Neural progenitor cell (in vitro differentiated cells): ENCODE data around the gene FGF9. TPM values are rescaled to one million over a fixed set of nuclear protein-coding genes. Genes with fewer than 3 reads are reported as not detected.

Source experiments
- DNase-seq: peaks from one replicate; pipeline ENCODE4 v3.0.0-alpha.2; 2016; ENCODE audit warnings: low spot score
- H2AFZ ChIP-seq: fragments of 200-600 bp; sonication (generic); replicated peaks from 2 replicates; pipeline ENCODE4 v1.6.1; 2016; ENCODE audit warnings: antibody characterized with exemption
- H3F3A ChIP-seq: fragments of 200-600 bp; sonication (generic); 2 replicates; pipeline ENCODE4 v1.6.1; 2016; ENCODE audit warnings: antibody characterized with exemption, low read depth
- H3K27ac ChIP-seq: fragments of 200-600 bp; sonication (generic); 2 replicates; pipeline ENCODE4 v1.5.1; 2016; ENCODE audit warnings: mild to moderate bottlenecking
- H3K27me3 ChIP-seq: fragments of 200-600 bp; sonication (generic); 2 replicates; pipeline ENCODE4 v1.6.1; 2016; ENCODE audit warnings: mild to moderate bottlenecking, moderate library complexity
- H3K36me3 ChIP-seq: fragments of 200-600 bp; sonication (generic); 2 replicates; pipeline ENCODE4 v1.5.1; 2016
- H3K4me1 ChIP-seq: fragments of 200-600 bp; sonication (generic); 2 replicates; pipeline ENCODE4 v1.6.1; 2016; ENCODE audit warnings: mixed run types
- H3K4me2 ChIP-seq: fragments of 200-600 bp; sonication (generic); 2 replicates; pipeline ENCODE4 v1.6.1; 2016
- H3K4me3 ChIP-seq: fragments of 200-600 bp; sonication (generic); 2 replicates; pipeline ENCODE4 v1.5.1; 2016
- H3K79me2 ChIP-seq: fragments of 200-600 bp; sonication (generic); 2 replicates; pipeline ENCODE4 v1.6.1; 2016; ENCODE audit warnings: low read depth
- H3K9ac ChIP-seq: fragments of 200-600 bp; sonication (generic); 2 replicates; pipeline ENCODE4 v1.6.1; 2016
- H3K9me3 ChIP-seq: fragments of 200-600 bp; sonication (generic); 2 replicates; pipeline ENCODE4 v1.5.1; 2016; ENCODE audit warnings: low read depth
- H4K20me1 ChIP-seq: fragments of 200-600 bp; sonication (generic); 2 replicates; pipeline ENCODE4 v1.6.1; 2016; ENCODE audit warnings: low read depth
- H3K27ac Mint-ChIP-seq: 3 replicates; pipeline ENCODE4 v1.8.0; 2021; ENCODE audit warnings: mixed read lengths
- H3K27me3 Mint-ChIP-seq: 2 replicates; pipeline ENCODE4 v1.8.0; 2022; ENCODE audit warnings: low read depth, mild to moderate bottlenecking, inconsistent platforms, moderate library complexity, mixed read lengths; ENCODE audit not compliant: insufficient read depth
- H3K36me3 Mint-ChIP-seq: 3 replicates; pipeline ENCODE4 v1.8.0; 2021; ENCODE audit warnings: mixed read lengths
- H3K4me1 Mint-ChIP-seq: 3 replicates; pipeline ENCODE4 v1.8.0; 2021; ENCODE audit warnings: mixed read lengths
- H3K4me3 Mint-ChIP-seq: 3 replicates; pipeline ENCODE4 v1.8.0; 2021; ENCODE audit warnings: mild to moderate bottlenecking, moderate library complexity, mixed read lengths
- H3K9me3 Mint-ChIP-seq: 3 replicates; pipeline ENCODE4 v1.8.0; 2020; ENCODE audit warnings: mixed read lengths
- EZH2 ChIP-seq: fragments of 200-600 bp; sonication (generic); IDR thresholded peaks from 2 replicates; pipeline ENCODE4 v1.6.1; 2017; ENCODE audit warnings: antibody characterized with exemption, mild to moderate bottlenecking, moderate library complexity
- EZH2phosphoT487 ChIP-seq: fragments of 200-600 bp; sonication (generic); IDR thresholded peaks from 2 replicates; pipeline ENCODE4 v1.6.1; 2017; ENCODE audit warnings: antibody characterized with exemption
- total RNA-seq: library from RNA; depleted of rRNA; stranded (reverse); fragments of >200 nt; gene quantifications from 2 replicates; pipeline ENCODE4 v1.2.3, GENCODE V29; 2015; ENCODE audit warnings: low replicate concordance
- TF ChIP-seq, protein P1 (sequence below): fragments of 200-600 bp; sonication (generic); IDR thresholded peaks from 2 replicates; pipeline ENCODE4 v1.5.1; 2017; ENCODE audit warnings: antibody characterized with exemption, mild to moderate bottlenecking

Gene FGF9
- total RNA-seq, 1 donor from 2014 or later: 2.1 TPM

DNA sequence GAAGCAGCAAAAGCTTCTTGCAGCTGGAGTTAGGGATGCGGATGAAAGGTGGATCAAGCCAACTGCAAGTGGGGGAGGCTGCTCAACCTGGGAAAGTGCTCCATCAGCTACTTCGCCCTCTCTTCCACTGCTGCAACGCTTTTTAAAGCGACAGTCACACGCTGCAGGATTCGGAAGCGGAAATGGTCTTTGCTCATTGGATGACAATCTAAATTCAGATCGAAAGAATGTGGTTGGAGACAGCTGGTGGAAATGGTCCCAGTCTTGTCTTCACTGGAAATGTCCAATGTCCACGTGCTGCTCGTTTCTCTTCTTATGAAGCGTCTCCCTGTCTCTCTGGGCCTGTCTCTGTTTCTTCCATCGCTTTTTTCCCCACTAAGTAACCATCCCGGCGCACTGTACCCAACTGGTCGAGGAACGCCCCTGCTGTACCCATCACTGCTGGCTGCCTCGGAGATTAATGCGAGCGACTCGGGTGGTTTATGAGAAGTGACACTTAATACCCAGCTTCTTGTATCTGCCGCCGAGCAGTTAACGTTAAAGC, 2.1 kb upstream of the FGF9 start:
- no peak for TF ChIP-seq EZH2
- TF ChIP-seq, protein P1, sequence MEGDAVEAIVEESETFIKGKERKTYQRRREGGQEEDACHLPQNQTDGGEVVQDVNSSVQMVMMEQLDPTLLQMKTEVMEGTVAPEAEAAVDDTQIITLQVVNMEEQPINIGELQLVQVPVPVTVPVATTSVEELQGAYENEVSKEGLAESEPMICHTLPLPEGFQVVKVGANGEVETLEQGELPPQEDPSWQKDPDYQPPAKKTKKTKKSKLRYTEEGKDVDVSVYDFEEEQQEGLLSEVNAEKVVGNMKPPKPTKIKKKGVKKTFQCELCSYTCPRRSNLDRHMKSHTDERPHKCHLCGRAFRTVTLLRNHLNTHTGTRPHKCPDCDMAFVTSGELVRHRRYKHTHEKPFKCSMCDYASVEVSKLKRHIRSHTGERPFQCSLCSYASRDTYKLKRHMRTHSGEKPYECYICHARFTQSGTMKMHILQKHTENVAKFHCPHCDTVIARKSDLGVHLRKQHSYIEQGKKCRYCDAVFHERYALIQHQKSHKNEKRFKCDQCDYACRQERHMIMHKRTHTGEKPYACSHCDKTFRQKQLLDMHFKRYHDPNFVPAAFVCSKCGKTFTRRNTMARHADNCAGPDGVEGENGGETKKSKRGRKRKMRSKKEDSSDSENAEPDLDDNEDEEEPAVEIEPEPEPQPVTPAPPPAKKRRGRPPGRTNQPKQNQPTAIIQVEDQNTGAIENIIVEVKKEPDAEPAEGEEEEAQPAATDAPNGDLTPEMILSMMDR: no peak
- TF ChIP-seq EZH2phosphoT487: no peak
- no peaks in the 10 kb centered on the region for H3K79me2 ChIP-seq
- H3K27me3 Mint-ChIP-seq: peaks cover 32% of the 10 kb centered on the region
- H3K27ac Mint-ChIP-seq: no peak overlapping the region
- H3K4me3 ChIP-seq: peak overlapping the region; percentile 55
- peak overlapping the region; percentile 86 for H3K4me2 ChIP-seq
- no peaks in the 10 kb centered on the region for H3K36me3 ChIP-seq
- H3K9me3 ChIP-seq: no peaks in the 10 kb centered on the region
- H3K9me3 Mint-ChIP-seq: no peaks in the 10 kb centered on the region
- peaks cover 12% of the 10 kb centered on the region for H4K20me1 ChIP-seq
- H3K4me3 Mint-ChIP-seq: peak overlapping the region; percentile 95
- H3K4me1 ChIP-seq: peaks cover 27% of the 10 kb centered on the region
- DNase-seq: peak; percentile 24
- no peak overlapping the region for H3K27ac ChIP-seq
- no peaks in the 10 kb centered on the region for H3K36me3 Mint-ChIP-seq
- H2AFZ ChIP-seq: peak overlapping the region; percentile 89
- H3K4me1 Mint-ChIP-seq: peaks cover 30% of the 10 kb centered on the region
- peaks cover 34% of the 10 kb centered on the region for H3F3A ChIP-seq
- H3K27me3 ChIP-seq: peaks cover 60% of the 10 kb centered on the region
- no peak overlapping the region for H3K9ac ChIP-seq

DNA sequence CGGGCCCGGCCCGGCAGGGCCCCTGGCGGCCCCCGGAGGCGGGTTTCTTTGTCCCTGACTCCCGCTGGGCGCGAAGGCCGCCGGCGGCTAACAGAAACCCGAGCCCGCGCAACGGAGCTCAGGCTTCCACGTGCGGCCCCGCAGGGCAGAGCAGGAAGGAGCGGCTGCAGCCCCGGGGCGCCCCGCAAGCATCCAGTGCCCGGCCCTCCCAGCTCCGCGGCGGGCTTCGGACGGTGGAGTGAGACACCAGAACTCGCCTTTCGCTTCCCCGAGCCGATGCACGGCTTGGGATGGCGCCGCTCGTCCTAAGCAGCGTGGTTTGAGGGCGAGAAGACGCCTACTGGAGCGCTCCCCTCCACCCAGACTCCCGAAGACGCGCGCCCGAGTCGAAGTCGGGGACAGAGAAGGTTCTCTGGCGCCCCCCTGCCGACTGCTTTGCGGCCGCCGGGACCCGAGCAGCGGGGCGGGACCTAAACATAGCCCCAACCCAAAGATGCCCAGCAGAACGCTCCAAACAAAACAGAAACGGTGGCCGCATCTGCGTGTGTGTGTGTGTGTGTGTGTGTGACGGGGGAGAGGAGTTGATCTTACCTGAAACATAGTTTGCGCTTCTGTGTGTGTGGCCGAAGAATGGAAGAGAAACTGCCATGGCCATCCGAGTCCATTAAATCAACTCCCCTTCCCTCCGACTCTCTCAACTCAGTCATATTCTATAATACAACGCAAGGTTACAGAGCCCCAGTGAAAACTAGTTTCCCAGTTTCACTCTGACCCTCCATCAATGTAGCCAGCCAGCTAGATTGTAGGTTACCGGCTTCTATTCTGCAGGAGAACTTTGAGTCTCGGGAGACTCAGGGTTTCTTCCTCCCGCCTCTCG, 629 bp upstream of the FGF9 start:
- peak; percentile 6 for TF ChIP-seq EZH2
- no peak for TF ChIP-seq EZH2phosphoT487
- TF ChIP-seq, protein P1: peak; percentile 17
- peaks cover 34% of the 10 kb centered on the region for H3F3A ChIP-seq
- peaks cover 68% of the 10 kb centered on the region for H3K27me3 ChIP-seq
- H3K27ac Mint-ChIP-seq: peak overlapping the region; percentile 55
- peaks cover 12% of the 10 kb centered on the region for H4K20me1 ChIP-seq
- H3K9ac ChIP-seq: no peak overlapping the region
- H2AFZ ChIP-seq: peak overlapping the region; percentile 89
- peak overlapping the region; percentile 55 for H3K4me3 ChIP-seq
- H3K4me1 Mint-ChIP-seq: peaks cover 30% of the 10 kb centered on the region
- peaks cover 27% of the 10 kb centered on the region for H3K4me1 ChIP-seq
- H3K9me3 ChIP-seq: no peaks in the 10 kb centered on the region
- H3K9me3 Mint-ChIP-seq: no peaks in the 10 kb centered on the region
- no peaks in the 10 kb centered on the region for H3K36me3 ChIP-seq
- peaks cover 32% of the 10 kb centered on the region for H3K27me3 Mint-ChIP-seq
- H3K79me2 ChIP-seq: no peaks in the 10 kb centered on the region
- H3K4me2 ChIP-seq: peak overlapping the region; percentile 86
- peak; percentile 87 for DNase-seq
- no peaks in the 10 kb centered on the region for H3K36me3 Mint-ChIP-seq
- no peak overlapping the region for H3K27ac ChIP-seq
- peak overlapping the region; percentile 95 for H3K4me3 Mint-ChIP-seq

DNA sequence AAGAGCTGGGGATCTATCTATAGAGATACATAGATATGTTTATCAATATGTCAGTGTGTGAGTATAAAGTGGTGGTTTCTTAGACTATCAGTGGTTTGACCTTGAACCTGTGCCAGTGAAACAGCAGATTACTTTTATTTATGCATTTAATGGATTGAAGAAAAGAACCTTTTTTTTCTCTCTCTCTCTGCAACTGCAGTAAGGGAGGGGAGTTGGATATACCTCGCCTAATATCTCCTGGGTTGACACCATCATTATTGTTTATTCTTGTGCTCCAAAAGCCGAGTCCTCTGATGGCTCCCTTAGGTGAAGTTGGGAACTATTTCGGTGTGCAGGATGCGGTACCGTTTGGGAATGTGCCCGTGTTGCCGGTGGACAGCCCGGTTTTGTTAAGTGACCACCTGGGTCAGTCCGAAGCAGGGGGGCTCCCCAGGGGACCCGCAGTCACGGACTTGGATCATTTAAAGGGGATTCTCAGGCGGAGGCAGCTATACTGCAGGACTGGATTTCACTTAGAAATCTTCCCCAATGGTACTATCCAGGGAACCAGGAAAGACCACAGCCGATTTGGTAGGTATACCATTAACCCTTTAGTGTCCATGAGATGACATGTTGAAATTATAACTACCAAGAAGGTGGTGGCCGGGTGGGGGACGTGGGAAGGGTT, 880 bp downstream of the FGF9 start:
- H3F3A ChIP-seq: peaks cover 45% of the 10 kb centered on the region
- H3K4me1 ChIP-seq: peaks cover 29% of the 10 kb centered on the region
- Mint-ChIP-seq H3K4me1 (peaks cover 41% of the 10 kb centered on the region), H3K4me3 (peak overlapping the region; percentile 95), H3K27ac (no peak overlapping the region), H3K36me3 (no peaks in the 10 kb centered on the region), H3K9me3 (no peaks in the 10 kb centered on the region), H3K27me3 (peaks cover 36% of the 10 kb centered on the region)
- peaks cover 76% of the 10 kb centered on the region for H3K27me3 ChIP-seq
- H3K36me3 ChIP-seq: no peaks in the 10 kb centered on the region
- H3K9ac ChIP-seq: no peak overlapping the region
- H2AFZ ChIP-seq: no peak overlapping the region
- no peaks in the 10 kb centered on the region for H3K79me2 ChIP-seq
- DNase-seq: peak; percentile 18
- H3K4me3 ChIP-seq: peak overlapping the region; percentile 55
- H3K4me2 ChIP-seq: peak overlapping the region; percentile 86
- no peaks in the 10 kb centered on the region for H3K9me3 ChIP-seq
- TF ChIP-seq, protein P1: no peak
- TF ChIP-seq EZH2: peak; percentile 4
- TF ChIP-seq EZH2phosphoT487: peak; percentile 42
- peaks cover 25% of the 10 kb centered on the region for H4K20me1 ChIP-seq
- H3K27ac ChIP-seq: no peak overlapping the region
